Neuronal stem cell (in vitro differentiated cells): Measurements from ENCODE around the gene GGA3.
"Not testable (repeated sequence)": the region's sequence is repeated elsewhere in the genome, so short reads cannot be mapped to it uniquely, and the experiment has no call there.

ENCODE experiments used
- DNase-seq: peaks from one replicate; pipeline ENCODE4 v3.0.0-alpha.2; 2013; ENCODE audit warnings: low spot score
- H2AFZ ChIP-seq: one replicate; pipeline ENCODE4 v1.6.1; 2013; ENCODE audit warnings: mild to moderate bottlenecking, low read length, inconsistent platforms
- H2AK5ac ChIP-seq: 2 replicates; pipeline ENCODE4 v1.6.1; 2013; ENCODE audit warnings: low read depth, mild to moderate bottlenecking, inconsistent platforms, low read length, moderate library complexity, mixed read lengths
- H2BK120ac ChIP-seq: 2 replicates; pipeline ENCODE4 v1.6.1; 2013; ENCODE audit warnings: low read depth, mild to moderate bottlenecking, inconsistent platforms, low read length, moderate library complexity, mixed read lengths
- H2BK12ac ChIP-seq: one replicate; pipeline ENCODE4 v1.6.1; 2013; ENCODE audit warnings: low read length, inconsistent platforms
- H2BK15ac ChIP-seq: 2 replicates; pipeline ENCODE4 v1.6.1; 2013; ENCODE audit warnings: mild to moderate bottlenecking, low read length, inconsistent platforms, mixed read lengths
- H2BK5ac ChIP-seq: one replicate; pipeline ENCODE4 v1.6.1; 2013; ENCODE audit warnings: inconsistent platforms, mild to moderate bottlenecking, low read length, moderate library complexity
- H3K14ac ChIP-seq: one replicate; pipeline ENCODE4 v1.6.1; 2013; ENCODE audit warnings: low read length, inconsistent platforms
- H3K18ac ChIP-seq: 2 replicates; pipeline ENCODE4 v1.6.1; 2013; ENCODE audit warnings: low read length, inconsistent platforms
- H3K23ac ChIP-seq: 2 replicates; pipeline ENCODE4 v1.6.1; 2013; ENCODE audit warnings: low read depth, mild to moderate bottlenecking, mixed read lengths, low read length, inconsistent platforms; ENCODE audit not compliant: poor library complexity
- H3K27ac ChIP-seq: replicated peaks from 3 replicates; pipeline ENCODE4 v1.5.1; 2013; ENCODE audit warnings: low read length, inconsistent platforms
- H3K27me3 ChIP-seq, 3 experiments: 2 replicates each; pipeline ENCODE4 v1.6.1; 2013; ENCODE audit warnings: low read length in 3 of 3, mild to moderate bottlenecking in 2 of 3, inconsistent platforms in 1 of 3, low read depth in 1 of 3, mixed read lengths in 1 of 3, moderate library complexity in 1 of 3; ENCODE audit not compliant: control insufficient read depth in 3 of 3, insufficient read depth in 3 of 3
- H3K36me3 ChIP-seq, 2 donors: replicated peaks in 1 of 2; 2 replicates each; pipeline ENCODE4 v1.6.1; 2013; ENCODE audit warnings: low read length in 2 of 2; ENCODE audit not compliant: control insufficient read depth in 2 of 2, insufficient read depth in 2 of 2
- H3K4ac ChIP-seq: 2 replicates; pipeline ENCODE4 v1.6.1; 2013; ENCODE audit warnings: inconsistent platforms, mild to moderate bottlenecking, low read length, moderate library complexity
- H3K4me1 ChIP-seq, 2 donors: 1 replicate in 1 of 2; 2 replicates in 1 of 2; pipeline ENCODE4 v1.6.1; 2013; ENCODE audit warnings: low read length in 2 of 2, low read depth in 1 of 2; ENCODE audit not compliant: control insufficient read depth in 2 of 2, insufficient read depth in 1 of 2
- H3K4me2 ChIP-seq: one replicate; pipeline ENCODE4 v1.6.1; 2013; ENCODE audit warnings: mild to moderate bottlenecking, low read length, inconsistent platforms; ENCODE audit not compliant: insufficient read depth, poor library complexity, severe bottlenecking
- H3K4me3 ChIP-seq, 2 donors: 2 replicates each; pipeline ENCODE4 v1.5.1; 2013; ENCODE audit warnings: low read length in 2 of 2, mild to moderate bottlenecking in 2 of 2, inconsistent platforms in 1 of 2, moderate library complexity in 1 of 2
- H3K79me1 ChIP-seq: one replicate; pipeline ENCODE4 v1.6.1; 2013; ENCODE audit warnings: low read depth, mild to moderate bottlenecking, inconsistent platforms, low read length, moderate library complexity
- H3K9ac ChIP-seq: one replicate; pipeline ENCODE4 v1.6.1; 2013; ENCODE audit warnings: mild to moderate bottlenecking, low read depth, low read length, inconsistent platforms; ENCODE audit not compliant: poor library complexity
- H3K9me3 ChIP-seq, 2 donors: replicated peaks in 1 of 2; 2 replicates each; pipeline versions ENCODE3 to v1.6.1; 2013; ENCODE audit warnings: low read length in 2 of 2, mild to moderate bottlenecking in 2 of 2, inconsistent platforms in 1 of 2, low read depth in 1 of 2, mixed read lengths in 1 of 2, moderate library complexity in 1 of 2; ENCODE audit not compliant: control insufficient read depth in 2 of 2, insufficient read depth in 1 of 2
- H4K8ac ChIP-seq: one replicate; pipeline ENCODE4 v1.6.1; 2013; ENCODE audit warnings: low read depth, mild to moderate bottlenecking, inconsistent platforms, low read length, moderate library complexity
- H4K91ac ChIP-seq: one replicate; pipeline ENCODE4 v1.6.1; 2013; ENCODE audit warnings: low read length, low read depth, mild to moderate bottlenecking, inconsistent platforms; ENCODE audit not compliant: poor library complexity
- WGBS, 2 donors: extraction: QIAGEN DNeasy Blood & Tissue Kit; methylation state at CpG; one replicate each; pipeline ENCODE4 v1.1.7; 2013; ENCODE audit warnings: missing lambda C conversion rate in 2 of 2, mixed read lengths in 1 of 2; ENCODE audit not compliant: insufficient read length in 2 of 2, insufficient replicate concordance in 1 of 2; ENCODE audit errors: extremely low coverage in 2 of 2; 5-methylcytosine and 5-hydroxymethylcytosine counted together

GGA3 gene

GRCh38 chr17:75207760-75208159 is 53.6 kb downstream of the GGA3 start:
- Histone ChIP-seq H3K4me2 (no peak overlapping the region), H3K4ac (no peak overlapping the region), H3K4me1 (no peaks in the 10 kb centered on the region), H3K27ac (no peak overlapping the region), H3K9me3 (no peaks in the 10 kb centered on the region), H3K23ac (no peak overlapping the region), H2BK15ac (no peak overlapping the region), H3K18ac (no peak overlapping the region), H3K79me1 (no peaks in the 10 kb centered on the region), H3K9ac (no peak overlapping the region), H3K14ac (no peak overlapping the region), H4K91ac (no peak overlapping the region), H3K27me3 (no peaks in the 10 kb centered on the region), H2AK5ac (no peak overlapping the region), H4K8ac (no peak overlapping the region), H2BK12ac (no peak overlapping the region), H2AFZ (no peak overlapping the region), H2BK120ac (no peak overlapping the region), H3K4me3 (no peak overlapping the region), H2BK5ac (no peak overlapping the region), H3K36me3 (peaks cover 17 to 48% of the 10 kb centered on the region in 2 donors)
- DNase-seq = no peak
- WGBS, 2 donors = no CpG with 5 or more reads among the region's 12 CpGs

GRCh38 chr17:75207050-75207407 is 54.4 kb downstream of the GGA3 start:
- H3K18ac ChIP-seq, H2BK12ac ChIP-seq, H4K91ac ChIP-seq, H4K8ac ChIP-seq, H2BK5ac ChIP-seq, H3K23ac ChIP-seq, DNase-seq, H3K79me1 ChIP-seq, H2AFZ ChIP-seq, H2BK15ac ChIP-seq, H3K9me3 ChIP-seq, H2AK5ac ChIP-seq, H2BK120ac ChIP-seq, H3K9ac ChIP-seq, H3K14ac ChIP-seq, H3K27ac ChIP-seq, H3K4me1 ChIP-seq, H3K4ac ChIP-seq, H3K27me3 ChIP-seq: not testable (repeated sequence)
- Histone ChIP-seq H3K4me3 (peak overlapping the region in 1 of 2 donors; percentile 94), H3K4me2 (peak overlapping the region; percentile 18), H3K36me3 (peaks cover 11 to 41% of the 10 kb centered on the region in 2 donors)
- WGBS, 2 donors = no CpG with 5 or more reads among the region's 8 CpGs

GRCh38 chr17:75205793-75206163 is 55.6 kb downstream of the GGA3 start:
- Histone ChIP-seq H2BK5ac (peak overlapping the region; percentile 94), H3K79me1 (no peaks in the 10 kb centered on the region), H3K4me1 (no peaks in the 10 kb centered on the region), H2BK120ac (peak overlapping the region; percentile 72), H4K91ac (no peak overlapping the region), H2AK5ac (peak overlapping the region; percentile 86), H3K27ac (peak overlapping the region; percentile 100), H3K23ac (peak overlapping the region; percentile 99), H3K9me3 (no peaks in the 10 kb centered on the region), H3K9ac (peak overlapping the region; percentile 100), H2AFZ (peak overlapping the region; percentile 95), H3K4ac (no peak overlapping the region), H3K4me3 (peak overlapping the region; percentile 94 to 98), H3K18ac (peak overlapping the region; percentile 100), H3K36me3 (peaks cover 7 to 28% of the 10 kb centered on the region in 2 donors), H4K8ac (no peak overlapping the region), H3K27me3 (no peaks in the 10 kb centered on the region), H2BK12ac (no peak overlapping the region), H2BK15ac (no peak overlapping the region), H3K14ac (peak overlapping the region; percentile 100), H3K4me2 (peak overlapping the region; percentile 86)
- no CpG with 5 or more reads among the region's 22 CpGs for WGBS, 2 donors
- DNase-seq = no peak

GRCh38 chr17:75205037-75205792 is 56.2 kb downstream of the GGA3 start, which contains the start of gene NUP85:
NUP85 (plus strand) TSS chr17:75205679; CDS start chr17:75205762, 83 bp downstream.
- H3K27me3 ChIP-seq = no peaks in the 10 kb centered on the region
- H3K27ac ChIP-seq = peak within 1 kb of the TSS; percentile 100
- H3K9me3 ChIP-seq = no peaks in the 10 kb centered on the region
- DNase-seq = peak; percentile 93
- peak within 1 kb of the TSS; percentile 100 for H4K8ac ChIP-seq
- H3K4me1 ChIP-seq = no peaks in the 10 kb centered on the region
- H2BK120ac ChIP-seq = peak within 1 kb of the TSS; percentile 72
- peak within 1 kb of the TSS; percentile 99 for H3K23ac ChIP-seq
- H3K79me1 ChIP-seq = no peaks in the 10 kb centered on the region
- H2BK5ac ChIP-seq = peak within 1 kb of the TSS; percentile 94
- peak within 1 kb of the TSS; percentile 95 for H2AFZ ChIP-seq
- WGBS, 2 donors = no CpG with 5 or more reads among the region's 57 CpGs
- no peak within 1 kb of the TSS for H4K91ac ChIP-seq
- peak within 1 kb of the TSS; percentile 75 for H2BK15ac ChIP-seq
- H3K36me3 ChIP-seq = peaks cover 5 to 24% of the 10 kb centered on the region in 2 donors
- peak within 1 kb of the TSS; percentile 100 for H3K18ac ChIP-seq
- peak within 1 kb of the TSS; percentile 94 to 98 for H3K4me3 ChIP-seq
- peak within 1 kb of the TSS; percentile 100 for H3K14ac ChIP-seq
- H3K4me2 ChIP-seq = peak within 1 kb of the TSS; percentile 86
- peak within 1 kb of the TSS; percentile 86 for H2AK5ac ChIP-seq
- H2BK12ac ChIP-seq = peak within 1 kb of the TSS; percentile 99
- H3K4ac ChIP-seq = no peak within 1 kb of the TSS
- H3K9ac ChIP-seq = peak within 1 kb of the TSS; percentile 100
